SH-SY5Y (cell line): ENCODE results near the gene APH1A.

ENCODE experiments used
- GATA2 ChIP-seq: IDR thresholded peaks from 2 replicates; pipeline ENCODE4 v1.6.1; 2011; ENCODE audit warnings: mild to moderate bottlenecking, low read depth, low read length
- GATA3 ChIP-seq: IDR thresholded peaks from 2 replicates; pipeline ENCODE4 v1.6.1; 2011; ENCODE audit warnings: low read depth, mild to moderate bottlenecking, low read length, moderate library complexity

DNA sequence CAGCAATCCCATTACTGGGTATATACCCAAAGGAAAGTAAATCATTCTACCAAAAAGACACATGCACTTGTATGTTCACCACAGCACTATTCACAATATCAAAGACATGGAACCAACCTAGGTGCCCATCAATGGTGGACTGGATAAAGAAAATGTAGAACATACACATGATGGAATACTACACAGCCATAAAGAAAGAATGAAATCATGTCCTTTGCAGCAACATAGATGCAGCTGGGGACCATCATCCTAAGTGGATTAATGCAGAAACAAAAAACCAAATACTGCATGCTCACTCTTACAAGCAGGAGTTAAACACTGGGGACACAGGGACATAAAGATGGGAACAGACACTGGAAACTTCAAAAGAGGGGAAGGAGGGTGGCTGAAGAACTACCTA lies 41.6 kb downstream of the APH1A start:
- TF ChIP-seq GATA2 (no peak), GATA3 (no peak)
